Panc1 (cell line): ENCODE results near the gene GPR55. TPM values are rescaled to one million over a fixed set of nuclear protein-coding genes. Genes with fewer than 3 reads are reported as not detected.

Source experiments
- ATAC-seq: fragments of 200-7000 bp; cut with Tn5 transposase; 2 replicates; pipeline ENCODE4 v1.9.1; 2020; ENCODE audit warnings: mild to moderate bottlenecking, moderate library complexity
- BruUV-seq: library from RNA; stranded (reverse); fragments of 400-500 nt; replicated peaks from 2 replicates; lab custom pipeline; 2021; lab: Mats Ljungman, UMichigan
- CTCF ChIA-PET: fragments of 300-600 bp; sonication (Branson Sonifier 250); formaldehyde crosslinking; loops from one replicate; lab custom pipeline; 2022; ENCODE audit warnings: antibody characterized with exemption; lab: Charles Lee
- POLR2A ChIA-PET: fragments of 300-600 bp; sonication (Branson Sonifier 250); formaldehyde crosslinking; loops from one replicate; lab custom pipeline; 2022; ENCODE audit warnings: antibody characterized with exemption; lab: Charles Lee
- DNase-seq: peaks from one replicate; pipeline ENCODE4 v3.0.0-alpha.2; 2010; ENCODE audit warnings: low read depth, low spot score
- H3K27ac ChIP-seq: 2 replicates; pipeline ENCODE4 v1.5.1; 2011; ENCODE audit warnings: mild to moderate bottlenecking, low read length, inconsistent platforms
- H3K27me3 ChIP-seq: fragments of 200-500 bp; sonication (Bioruptor generic); 2 replicates; pipeline ENCODE4 v1.6.0; 2014; ENCODE audit warnings: low read length, inconsistent platforms; ENCODE audit not compliant: control insufficient read depth, insufficient read depth
- H3K36me3 ChIP-seq: fragments of 200-500 bp; sonication (Bioruptor generic); 2 replicates; pipeline ENCODE4 v1.5.1; 2014; ENCODE audit warnings: inconsistent platforms, mild to moderate bottlenecking, low read length, moderate library complexity; ENCODE audit not compliant: control insufficient read depth, insufficient read depth
- H3K4me1 ChIP-seq: 2 replicates; pipeline ENCODE4 v1.5.1; 2011; ENCODE audit warnings: inconsistent platforms, mild to moderate bottlenecking, low read length, moderate library complexity; ENCODE audit not compliant: control insufficient read depth, insufficient read depth
- H3K4me3 ChIP-seq, 2 experiments: 2 replicates each; pipeline ENCODE4 v1.5.1; 2011 to 2012; ENCODE audit warnings: low read depth in 2 of 2, low read length in 2 of 2, mild to moderate bottlenecking in 2 of 2, inconsistent platforms in 1 of 2, moderate library complexity in 1 of 2
- H3K9me3 ChIP-seq: fragments of 200-500 bp; sonication (Bioruptor generic); 2 replicates; pipeline ENCODE4 v1.5.1; 2014; ENCODE audit warnings: low read depth, mild to moderate bottlenecking, inconsistent platforms, low read length, moderate library complexity; ENCODE audit not compliant: control insufficient read depth, insufficient read depth
- CTCF ChIP-seq: fragments of 450-650 bp; IDR thresholded peaks from 2 replicates; pipeline ENCODE4 v1.5.1; 2017; ENCODE audit warnings: mild to moderate bottlenecking
- POLR2AphosphoS5 ChIP-seq: IDR thresholded peaks from 2 replicates; pipeline ENCODE4 v1.6.1; 2012; ENCODE audit warnings: mild to moderate bottlenecking, low read depth, low read length, moderate library complexity
- REST ChIP-seq, 2 experiments: IDR thresholded peaks; 2 replicates each; pipeline ENCODE4 v1.6.1; 2011 to 2012; ENCODE audit warnings: low read depth in 2 of 2, control low read depth in 1 of 2, low read length in 1 of 2, mild to moderate bottlenecking in 1 of 2, moderate library complexity in 1 of 2; ENCODE audit not compliant: insufficient read depth in 1 of 2
- SIN3A ChIP-seq: IDR thresholded peaks from 2 replicates; pipeline ENCODE4 v1.6.1; 2012; ENCODE audit warnings: low read depth, mild to moderate bottlenecking, low read length, moderate library complexity, borderline replicate concordance; ENCODE audit not compliant: insufficient read depth
- TCF7L2 ChIP-seq: IDR thresholded peaks from 2 replicates; pipeline ENCODE4 v1.6.1; 2011; ENCODE audit warnings: mild to moderate bottlenecking, low read depth, low read length, inconsistent platforms
- in situ Hi-C: cut with HindIII; loops from 2 replicates; pipeline ENCODE4 v1.10.0; 2016; ENCODE audit warnings: low sequenced_read_pairs, low pct_unique_long_range_greater_than_20kb
- intact Hi-C: fragments of 100-400 bp; cut with micrococcal nuclease; formaldehyde crosslinking; loops from one replicate; pipeline ENCODE4 v1.10.0; 2022; ENCODE audit not compliant: unreplicated experiment
- total RNA-seq: library from RNA; stranded (reverse); gene quantifications from one replicate; pipeline ENCODE4 v1.2.1, GENCODE V29; 2021; ENCODE audit not compliant: unreplicated experiment

Gene GPR55
- total RNA-seq, 1 experiment from 2014 or later = 0.08 TPM

DNA sequence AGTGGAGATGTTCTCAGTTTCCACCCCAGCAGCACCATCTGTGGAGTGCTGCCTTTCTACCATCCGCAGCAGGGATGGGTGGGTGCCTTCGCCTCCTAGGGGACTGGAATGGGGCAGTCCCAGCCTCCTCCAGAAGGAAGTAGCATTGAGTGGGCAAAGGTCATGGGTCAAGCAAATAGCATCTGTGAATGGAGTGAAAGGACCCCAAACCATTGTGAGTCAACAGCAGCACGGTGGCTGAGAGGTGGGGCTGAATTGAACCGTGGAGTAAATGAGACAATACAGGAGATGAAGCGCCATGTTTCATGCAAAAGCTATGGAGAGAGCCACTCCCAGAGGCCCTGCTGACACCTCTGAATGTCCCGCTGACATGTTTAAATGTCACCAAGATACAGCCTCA, 9.7 kb downstream of the GPR55 start:
- CTCF ChIA-PET = interaction anchor here (1.0 kb wide), 1 partner anchor 30 kb away, joined by 3 read pairs; no protein-coding TSS in a partner anchor
- POLR2A ChIA-PET = no interaction called here
- DNase-seq (no peak), ATAC-seq (no peak)
- H3K27ac ChIP-seq = no peak overlapping the region
- H3K4me3 ChIP-seq = no peak overlapping the region
- in situ Hi-C loops = no loop called here
- H3K27me3 ChIP-seq = peaks cover 12% of the 10 kb centered on the region
- intact Hi-C loops = loop anchor here (5.0 kb wide), 1 partner anchor 72 kb away; no protein-coding TSS in a partner anchor
- H3K4me1 ChIP-seq = no peaks in the 10 kb centered on the region
- no peaks in the 10 kb centered on the region for H3K9me3 ChIP-seq
- no peaks in the 10 kb centered on the region for H3K36me3 ChIP-seq
- TF ChIP-seq POLR2AphosphoS5 (no peak), REST (IDR thresholded peaks at IDR 0.05; ENCODE audit: insufficient read depth in 1 of 2, low read depth in 2 of 2, low read length in 1 of 2) (no peak), SIN3A (no peak), CTCF (no peak), TCF7L2 (no peak)
- no TSS peak for BruUV-seq

DNA sequence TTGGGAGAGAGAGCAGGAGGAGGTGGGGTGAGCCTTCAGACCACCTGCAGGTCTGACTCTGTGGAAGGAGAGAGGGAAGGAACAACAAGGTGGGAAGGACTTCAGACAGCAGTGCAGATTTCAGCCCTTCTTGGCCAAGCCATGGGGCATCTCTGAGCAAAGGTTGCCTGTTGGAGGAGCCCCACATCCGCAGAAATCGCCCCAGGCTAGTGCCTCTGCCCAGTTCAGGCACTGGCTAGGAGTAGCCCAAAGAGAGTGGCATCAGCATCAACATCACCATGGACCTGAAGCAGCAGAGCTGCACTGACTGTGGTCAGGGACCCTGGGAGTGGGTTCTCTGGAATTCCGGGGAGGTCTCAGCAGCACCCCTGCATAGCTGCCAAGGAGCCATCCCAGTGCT, 10.2 kb downstream of the GPR55 start:
- peaks cover 12% of the 10 kb centered on the region for H3K27me3 ChIP-seq
- ChIA-PET POLR2A (no interaction called here), CTCF (interaction anchor here (1.0 kb wide), 1 partner anchor 31 kb away, joined by 3 read pairs; no protein-coding TSS in a partner anchor)
- no peaks in the 10 kb centered on the region for H3K9me3 ChIP-seq
- no peak for DNase-seq
- intact Hi-C loops (loop anchor here (5.0 kb wide), 1 partner anchor 72 kb away; no protein-coding TSS in a partner anchor), in situ Hi-C loops (no loop called here)
- H3K4me3 ChIP-seq = no peak overlapping the region
- no peaks in the 10 kb centered on the region for H3K4me1 ChIP-seq
- TF ChIP-seq POLR2AphosphoS5 (no peak), SIN3A (no peak), CTCF (no peak), REST (IDR thresholded peaks at IDR 0.05; ENCODE audit: insufficient read depth in 1 of 2, low read depth in 2 of 2, low read length in 1 of 2) (no peak), TCF7L2 (no peak)
- H3K27ac ChIP-seq = no peak overlapping the region
- BruUV-seq = no TSS peak
- ATAC-seq = no peak
- H3K36me3 ChIP-seq = no peaks in the 10 kb centered on the region
